SK-N-SH (cell line): ENCODE measurements around the gene SPAM1. TPM values are rescaled to one million over a fixed set of nuclear protein-coding genes. Genes with fewer than 3 reads are reported as not detected.
A peak's percentile ranks its signal among the peaks of the same experiment; 100 is the strongest.

Experiments used
- CTCF ChIA-PET: fragments of 300-600, 350-600 bp; formaldehyde crosslinking; extraction: SDS; loops from one replicate; lab custom pipeline; 2021; lab: Yijun Ruan, JAX
- POLR2A ChIA-PET: fragments of 350-600 bp; sonication (Branson Sonifier 250); formaldehyde crosslinking; extraction: SDS; loops from one replicate; lab custom pipeline; 2020; ENCODE audit warnings: antibody characterized with exemption, inconsistent platforms; lab: Yijun Ruan, JAX
- DNase-seq: peaks from one replicate; pipeline ENCODE4 v3.0.0; 2012
- H2AFZ ChIP-seq: fragments of 200-600 bp; sonication (generic); 2 replicates; pipeline ENCODE4 v1.8.1; 2016; ENCODE audit warnings: antibody characterized with exemption, mild to moderate bottlenecking, low read depth
- H3F3A ChIP-seq: fragments of 200-600 bp; sonication (generic); replicated peaks from 2 replicates; pipeline ENCODE3; 2016; ENCODE audit warnings: antibody characterized with exemption, mild to moderate bottlenecking; ENCODE audit not compliant: insufficient read depth
- H3K27ac ChIP-seq, 2 experiments: fragments of 200-500 bp in 1 of 2; fragments of 200-600 bp in 1 of 2; sonication (Bioruptor generic) in 1 of 2; sonication (generic), shearing (Covaris generic) in 1 of 2; 2 replicates each; pipeline versions ENCODE4 v1.5.1 to v1.6.1; 2014 to 2016; ENCODE audit warnings: low read depth in 2 of 2, inconsistent platforms in 1 of 2, low read length in 1 of 2, mild to moderate bottlenecking in 1 of 2, mixed read lengths in 1 of 2
- H3K27me3 ChIP-seq: fragments of 200-600 bp; sonication (generic), shearing (Covaris generic); 2 replicates; pipeline ENCODE4 v1.6.1; 2016; ENCODE audit warnings: mixed run types; ENCODE audit not compliant: insufficient read depth
- H3K36me3 ChIP-seq, 2 experiments: fragments of 200-500 bp in 1 of 2; fragments of 200-600 bp in 1 of 2; sonication (Bioruptor generic) in 1 of 2; sonication (generic) in 1 of 2; replicated peaks in 1 of 2; 2 replicates each; pipeline versions ENCODE3 to v1.5.1; 2014 to 2016; ENCODE audit warnings: low read length in 1 of 2, mild to moderate bottlenecking in 1 of 2; ENCODE audit not compliant: insufficient read depth in 2 of 2, control insufficient read depth in 1 of 2
- H3K4me1 ChIP-seq, 2 experiments: fragments of 200-500 bp in 1 of 2; fragments of 200-600 bp in 1 of 2; sonication (Bioruptor generic) in 1 of 2; sonication (generic), shearing (Covaris generic) in 1 of 2; 2 replicates each; pipeline versions ENCODE4 v1.5.1 to v1.6.1; 2014 to 2016; ENCODE audit warnings: low read depth in 1 of 2, low read length in 1 of 2, mixed run types in 1 of 2; ENCODE audit not compliant: insufficient read depth in 2 of 2, control insufficient read depth in 1 of 2
- H3K4me2 ChIP-seq: fragments of 200-600 bp; sonication (generic), shearing (Covaris generic); 2 replicates; pipeline ENCODE4 v1.6.1; 2017; ENCODE audit warnings: mixed run types
- H3K4me3 ChIP-seq, 2 experiments: fragments of 200-500 bp in 1 of 2; fragments of 200-600 bp in 1 of 2; sonication (Bioruptor generic) in 1 of 2; sonication (generic), shearing (Covaris generic) in 1 of 2; 2 replicates each; pipeline versions ENCODE4 v1.5.1 to v1.8.1; 2014 to 2016; ENCODE audit warnings: low read depth in 2 of 2, inconsistent platforms in 1 of 2, low read length in 1 of 2, mild to moderate bottlenecking in 1 of 2, mixed read lengths in 1 of 2, moderate library complexity in 1 of 2
- H3K79me2 ChIP-seq: fragments of 200-600 bp; sonication (generic); 2 replicates; pipeline ENCODE4 v1.8.1; 2017; ENCODE audit warnings: mild to moderate bottlenecking; ENCODE audit not compliant: insufficient read depth
- H3K9ac ChIP-seq: fragments of 200-600 bp; sonication (generic); 2 replicates; pipeline ENCODE4 v1.6.1; 2017; ENCODE audit warnings: mixed run types
- H3K9me2 ChIP-seq: fragments of 200-600 bp; sonication (generic); 2 replicates; pipeline ENCODE4 v1.6.1; 2017; ENCODE audit warnings: mixed run types
- H3K9me3 ChIP-seq: fragments of 200-600 bp; sonication (generic); 2 replicates; pipeline ENCODE4 v1.6.1; 2017; ENCODE audit warnings: mixed run types, mild to moderate bottlenecking, moderate library complexity
- H4K20me1 ChIP-seq: fragments of 200-600 bp; sonication (generic); 2 replicates; pipeline ENCODE4 v1.6.1; 2017; ENCODE audit warnings: mild to moderate bottlenecking, mixed run types; ENCODE audit not compliant: insufficient read depth
- EP300 ChIP-seq, 2 experiments: IDR thresholded peaks; 2 replicates each; pipeline versions ENCODE4 v1.4.0 to v1.6.1; 2012; ENCODE audit warnings: borderline replicate concordance in 1 of 2, low read depth in 1 of 2, low read length in 1 of 2
- EZH2phosphoT487 ChIP-seq: fragments of 200-600 bp; sonication (generic); IDR thresholded peaks from 2 replicates; pipeline ENCODE4 v1.6.1; 2017; ENCODE audit warnings: low read depth, mixed run types, mild to moderate bottlenecking, antibody characterized with exemption, moderate library complexity, borderline replicate concordance
- GATA2 ChIP-seq: sonication (generic); formaldehyde crosslinking; IDR thresholded peaks from 2 replicates; pipeline ENCODE4 v1.5.0; 2020; ENCODE audit warnings: mild to moderate bottlenecking, missing genetic modification reagents
- MAX ChIP-seq: IDR thresholded peaks from 2 replicates; pipeline ENCODE4 v1.4.0; 2012; ENCODE audit warnings: low read depth
- MEF2A ChIP-seq: IDR thresholded peaks from 2 replicates; pipeline ENCODE4 v1.4.0; 2012; ENCODE audit warnings: low read depth, borderline replicate concordance
- MXI1 ChIP-seq: IDR thresholded peaks from 2 replicates; pipeline ENCODE4 v1.6.1; 2012; ENCODE audit warnings: mild to moderate bottlenecking, low read depth, low read length, improper control_type of control experiment
- NFIC ChIP-seq: IDR thresholded peaks from 2 replicates; pipeline ENCODE4 v1.4.0; 2012; ENCODE audit warnings: borderline replicate concordance
- NRF1 ChIP-seq: IDR thresholded peaks from 2 replicates; pipeline ENCODE4 v1.6.1; 2012; ENCODE audit warnings: low read depth, mild to moderate bottlenecking, low read length
- RCOR1 ChIP-seq: fragments of 150-350 bp; IDR thresholded peaks from 2 replicates; pipeline ENCODE4 v1.6.1; 2017; ENCODE audit warnings: antibody characterized with exemption, low read length
- RFX5 ChIP-seq: IDR thresholded peaks from 2 replicates; pipeline ENCODE4 v1.6.1; 2012; ENCODE audit warnings: mild to moderate bottlenecking, improper control_type of control experiment, low read length
- SIN3A ChIP-seq: IDR thresholded peaks from 2 replicates; pipeline ENCODE4 v1.6.1; 2012; ENCODE audit warnings: low read depth, mild to moderate bottlenecking, low read length, moderate library complexity, borderline replicate concordance
- TAF1 ChIP-seq: IDR thresholded peaks from 2 replicates; pipeline ENCODE4 v1.6.1; 2012; ENCODE audit warnings: low read depth, mild to moderate bottlenecking, low read length, moderate library complexity, borderline replicate concordance
- USF1 ChIP-seq: IDR thresholded peaks from 2 replicates; pipeline ENCODE4 v1.4.0; 2012; ENCODE audit warnings: low read depth, borderline replicate concordance
- YY1 ChIP-seq: IDR thresholded peaks from 2 replicates; pipeline ENCODE4 v1.4.0; 2012; ENCODE audit warnings: low read depth, mild to moderate bottlenecking
- WGBS: methylation state at CpG from one replicate; pipeline ENCODE4 v1.1.6; 2017; ENCODE audit warnings: low lambda C conversion rate; 5-methylcytosine and 5-hydroxymethylcytosine counted together
- polyA plus RNA-seq, 3 experiments: library from polyadenylated mRNA; depleted of rRNA; stranded (reverse); fragments of >200 nt; gene quantifications; 2 replicates each; pipeline ENCODE4 v1.2.3, GENCODE V29; 2012
- TF ChIP-seq, protein P1 (sequence below): IDR thresholded peaks from 2 replicates; pipeline ENCODE4 v1.6.1; 2012; ENCODE audit warnings: mild to moderate bottlenecking, low read depth, low read length, moderate library complexity
- TF ChIP-seq, protein P2 (sequence below): IDR thresholded peaks from 2 replicates; pipeline ENCODE4 v1.4.0; 2012; ENCODE audit warnings: low read depth, borderline replicate concordance
- TF ChIP-seq, protein P3 (sequence below): fragments of 150-350 bp; IDR thresholded peaks from 2 replicates; pipeline ENCODE4 v1.6.1; 2017; ENCODE audit warnings: antibody characterized with exemption, low read length, low read depth, borderline replicate concordance

The SPAM1 gene
- polyA plus RNA-seq (2012; rRNA removed): not detected in 2 replicates
- not detected in 2 replicates for polyA plus RNA-seq (2012; cell fraction: cytosol; rRNA removed)
- not detected in 2 replicates for polyA plus RNA-seq (2012; cell fraction: nucleus; rRNA removed)

DNA sequence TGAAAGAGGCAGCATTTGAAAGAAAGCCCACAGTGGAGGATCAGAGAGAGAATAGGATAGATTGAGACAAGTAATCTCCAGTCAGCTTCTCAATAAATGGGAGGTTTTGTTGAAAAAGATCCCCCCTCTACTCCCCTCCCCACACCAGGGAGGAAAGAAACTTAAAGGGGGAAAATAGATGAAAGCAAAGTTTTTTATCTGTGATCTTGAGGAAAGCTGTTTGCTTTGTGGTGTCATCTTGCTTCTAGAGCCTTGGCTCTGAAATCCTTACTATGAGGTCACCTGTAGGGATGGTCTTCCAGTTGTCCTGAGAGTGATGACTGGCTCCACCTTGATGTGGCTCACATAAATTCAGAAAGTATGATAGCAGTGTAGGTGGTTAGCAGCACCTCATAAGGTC is at the start of gene SPAM1:
Gene SPAM1 (plus strand): TSS at position 301 of the 400 bp plus-strand sequence. CDS start 28,330 bp downstream, outside the sequence.
- H3K27me3 ChIP-seq: no peaks in the 10 kb centered on the region
- no peak within 1 kb of the TSS for H3K27ac ChIP-seq
- H3K9ac ChIP-seq: no peak within 1 kb of the TSS
- POLR2A ChIA-PET: no interaction called here
- H2AFZ ChIP-seq: no peak within 1 kb of the TSS
- no peak within 1 kb of the TSS for H3K4me3 ChIP-seq
- no peaks in the 10 kb centered on the region for H3K9me2 ChIP-seq
- H3K79me2 ChIP-seq: no peaks in the 10 kb centered on the region
- no peak for DNase-seq
- H4K20me1 ChIP-seq: no peaks in the 10 kb centered on the region
- no peak within 1 kb of the TSS for H3K4me2 ChIP-seq
- no peaks in the 10 kb centered on the region for H3K9me3 ChIP-seq
- TF ChIP-seq EP300 (IDR thresholded peaks at IDR 0.05; ENCODE audit: borderline replicate concordance in 1 of 2, low read depth in 1 of 2, low read length in 1 of 2) (no peak), SIN3A (no peak), TAF1 (no peak), RCOR1 (no peak)
- TF ChIP-seq, protein P1, sequence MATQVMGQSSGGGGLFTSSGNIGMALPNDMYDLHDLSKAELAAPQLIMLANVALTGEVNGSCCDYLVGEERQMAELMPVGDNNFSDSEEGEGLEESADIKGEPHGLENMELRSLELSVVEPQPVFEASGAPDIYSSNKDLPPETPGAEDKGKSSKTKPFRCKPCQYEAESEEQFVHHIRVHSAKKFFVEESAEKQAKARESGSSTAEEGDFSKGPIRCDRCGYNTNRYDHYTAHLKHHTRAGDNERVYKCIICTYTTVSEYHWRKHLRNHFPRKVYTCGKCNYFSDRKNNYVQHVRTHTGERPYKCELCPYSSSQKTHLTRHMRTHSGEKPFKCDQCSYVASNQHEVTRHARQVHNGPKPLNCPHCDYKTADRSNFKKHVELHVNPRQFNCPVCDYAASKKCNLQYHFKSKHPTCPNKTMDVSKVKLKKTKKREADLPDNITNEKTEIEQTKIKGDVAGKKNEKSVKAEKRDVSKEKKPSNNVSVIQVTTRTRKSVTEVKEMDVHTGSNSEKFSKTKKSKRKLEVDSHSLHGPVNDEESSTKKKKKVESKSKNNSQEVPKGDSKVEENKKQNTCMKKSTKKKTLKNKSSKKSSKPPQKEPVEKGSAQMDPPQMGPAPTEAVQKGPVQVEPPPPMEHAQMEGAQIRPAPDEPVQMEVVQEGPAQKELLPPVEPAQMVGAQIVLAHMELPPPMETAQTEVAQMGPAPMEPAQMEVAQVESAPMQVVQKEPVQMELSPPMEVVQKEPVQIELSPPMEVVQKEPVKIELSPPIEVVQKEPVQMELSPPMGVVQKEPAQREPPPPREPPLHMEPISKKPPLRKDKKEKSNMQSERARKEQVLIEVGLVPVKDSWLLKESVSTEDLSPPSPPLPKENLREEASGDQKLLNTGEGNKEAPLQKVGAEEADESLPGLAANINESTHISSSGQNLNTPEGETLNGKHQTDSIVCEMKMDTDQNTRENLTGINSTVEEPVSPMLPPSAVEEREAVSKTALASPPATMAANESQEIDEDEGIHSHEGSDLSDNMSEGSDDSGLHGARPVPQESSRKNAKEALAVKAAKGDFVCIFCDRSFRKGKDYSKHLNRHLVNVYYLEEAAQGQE: no peak
- TF ChIP-seq, protein P2, sequence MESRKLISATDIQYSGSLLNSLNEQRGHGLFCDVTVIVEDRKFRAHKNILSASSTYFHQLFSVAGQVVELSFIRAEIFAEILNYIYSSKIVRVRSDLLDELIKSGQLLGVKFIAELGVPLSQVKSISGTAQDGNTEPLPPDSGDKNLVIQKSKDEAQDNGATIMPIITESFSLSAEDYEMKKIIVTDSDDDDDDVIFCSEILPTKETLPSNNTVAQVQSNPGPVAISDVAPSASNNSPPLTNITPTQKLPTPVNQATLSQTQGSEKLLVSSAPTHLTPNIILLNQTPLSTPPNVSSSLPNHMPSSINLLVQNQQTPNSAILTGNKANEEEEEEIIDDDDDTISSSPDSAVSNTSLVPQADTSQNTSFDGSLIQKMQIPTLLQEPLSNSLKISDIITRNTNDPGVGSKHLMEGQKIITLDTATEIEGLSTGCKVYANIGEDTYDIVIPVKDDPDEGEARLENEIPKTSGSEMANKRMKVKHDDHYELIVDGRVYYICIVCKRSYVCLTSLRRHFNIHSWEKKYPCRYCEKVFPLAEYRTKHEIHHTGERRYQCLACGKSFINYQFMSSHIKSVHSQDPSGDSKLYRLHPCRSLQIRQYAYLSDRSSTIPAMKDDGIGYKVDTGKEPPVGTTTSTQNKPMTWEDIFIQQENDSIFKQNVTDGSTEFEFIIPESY: no peak
- CTCF ChIA-PET: interaction anchor here (1.5 kb wide), 1 partner anchor 23 kb away, joined by 4 read pairs; no protein-coding TSS in a partner anchor
- H3F3A ChIP-seq: no peaks in the 10 kb centered on the region
- no peaks in the 10 kb centered on the region for H3K4me1 ChIP-seq
- H3K36me3 ChIP-seq: no peaks in the 10 kb centered on the region

- Histone ChIP-seq H3K79me2 (no peaks in the 10 kb centered on the region), H3K9me3 (no peaks in the 10 kb centered on the region), H2AFZ (no peak overlapping the region), H3K36me3 (no peaks in the 10 kb centered on the region), H3K4me1 (peaks cover 0 to 18% of the 10 kb centered on the region in 2 experiments; a peak in 2 of 4 replicates), H3K9me2 (no peaks in the 10 kb centered on the region), H3K4me2 (no peak overlapping the region), H3F3A (no peaks in the 10 kb centered on the region), H3K4me3 (no peak overlapping the region), H3K27ac (peak overlapping the region in 1 of 2 experiments; percentile 34; a peak in 2 of 4 replicates), H3K27me3 (no peaks in the 10 kb centered on the region), H4K20me1 (no peaks in the 10 kb centered on the region), H3K9ac (no peak overlapping the region)
- CTCF ChIA-PET: interaction anchor here (1.0 to 7.5 kb wide), 4 partner anchors 12 to 722 kb away, joined by 3 to 127 read pairs (median 17); no protein-coding TSS in a partner anchor
- 37% methylated on average over 7 of the region's 7 CpGs for WGBS
- POLR2A ChIA-PET: no interaction called here
- TF ChIP-seq USF1: no peak
- TF ChIP-seq MXI1: no peak
- TF ChIP-seq YY1: no peak
- TF ChIP-seq NRF1: no peak
- peak; percentile 50; the same call in 1 of the 2 replicates for TF ChIP-seq GATA2 (CRISPR knock-in tag)
- TF ChIP-seq, protein P3, sequence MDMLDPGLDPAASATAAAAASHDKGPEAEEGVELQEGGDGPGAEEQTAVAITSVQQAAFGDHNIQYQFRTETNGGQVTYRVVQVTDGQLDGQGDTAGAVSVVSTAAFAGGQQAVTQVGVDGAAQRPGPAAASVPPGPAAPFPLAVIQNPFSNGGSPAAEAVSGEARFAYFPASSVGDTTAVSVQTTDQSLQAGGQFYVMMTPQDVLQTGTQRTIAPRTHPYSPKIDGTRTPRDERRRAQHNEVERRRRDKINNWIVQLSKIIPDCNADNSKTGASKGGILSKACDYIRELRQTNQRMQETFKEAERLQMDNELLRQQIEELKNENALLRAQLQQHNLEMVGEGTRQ: no peak
- no peak for TF ChIP-seq NFIC
- TF ChIP-seq RFX5: no peak
- no peak for TF ChIP-seq TAF1
- peak in 1 of 2 experiments; percentile 39; a peak in 1 of 4 replicates for TF ChIP-seq EP300 (IDR thresholded peaks at IDR 0.05; ENCODE audit: borderline replicate concordance in 1 of 2, low read depth in 1 of 2, low read length in 1 of 2)
- TF ChIP-seq SIN3A: no peak
- TF ChIP-seq MEF2A: no peak
- TF ChIP-seq MAX: no peak
- no peak for TF ChIP-seq EZH2phosphoT487
- peak; percentile 14 for DNase-seq
Observed at GRCh38 chr7:123876557-123877256, 48.3 kb upstream of the SPAM1 start.
